Upper lobe of right lung (tissue), 1 donor: Measurements from ENCODE around the gene PTPRN2. TPM values are rescaled to one million over a fixed set of nuclear protein-coding genes. Genes with fewer than 3 reads are reported as not detected.

ENCODE experiments used
- ATAC-seq: fragments of 200-7000 bp; cut with Tn5 transposase; one replicate; pipeline ENCODE4 v1.9.1; 2020; ENCODE audit warnings: mild to moderate bottlenecking, moderate library complexity
- DNase-seq: peaks from one replicate; pipeline ENCODE4 v3.0.0-alpha.2; 2020
- H3K27ac ChIP-seq: fragments of 200-600 bp; one replicate; pipeline ENCODE4 v1.8.0; 2022
- H3K27me3 ChIP-seq: fragments of 200-600 bp; one replicate; pipeline ENCODE4 v1.8.0; 2022; ENCODE audit warnings: mild to moderate bottlenecking
- H3K36me3 ChIP-seq: fragments of 200-600 bp; one replicate; pipeline ENCODE4 v1.8.0; 2022
- H3K4me1 ChIP-seq: fragments of 200-600 bp; one replicate; pipeline ENCODE4 v1.8.0; 2022
- H3K4me3 ChIP-seq: fragments of 200-600 bp; one replicate; pipeline ENCODE4 v1.8.0; 2022; ENCODE audit warnings: mild to moderate bottlenecking
- H3K9me3 ChIP-seq: fragments of 200-600 bp; one replicate; pipeline ENCODE4 v1.8.0; 2022
- CTCF ChIP-seq: fragments of 200-600 bp; IDR thresholded peaks from one replicate; pipeline ENCODE4 v1.8.0; 2022; ENCODE audit warnings: antibody characterized with exemption
- intact Hi-C: fragments of 100-400 bp; cut with DNase I; formaldehyde crosslinking; loops from one replicate; pipeline ENCODE4 v1.11.0; 2022
- total RNA-seq: library from RNA; stranded (reverse); fragmentation: NEBNext Ultra II Directional; extraction: Animal tissue kit (Norgen Biotek cat#: 25700); gene quantifications from one replicate; pipeline ENCODE4 v1.2.1, GENCODE V29; 2021
- donor health status: DM: no; HTN: yes; CAD: no; lungs with severe emphysema.

Gene PTPRN2
- total RNA-seq, 1 donor from 2014 or later = 4.9 TPM

DNA sequence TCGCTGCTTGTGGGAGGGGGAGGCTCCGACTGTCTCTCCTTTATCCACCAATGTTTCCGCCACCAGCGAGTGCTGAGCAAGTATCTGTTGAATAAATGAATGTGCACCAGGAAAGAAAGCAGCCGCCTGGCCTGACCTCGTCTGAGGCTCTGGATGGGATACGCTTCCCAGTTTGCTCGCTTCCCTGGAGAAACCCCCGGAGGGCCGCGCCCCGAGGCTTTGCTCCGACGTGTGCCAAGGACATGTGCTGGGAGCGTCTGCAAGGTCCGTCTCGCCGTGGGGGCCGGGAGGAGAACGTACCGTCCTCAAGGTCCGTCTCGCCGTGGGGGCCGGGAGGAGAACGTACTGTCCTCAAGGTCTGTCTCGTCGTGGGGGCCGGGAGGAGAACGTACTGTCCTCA, 714.4 kb downstream of the PTPRN2 start:
- peaks cover 13% of the 10 kb centered on the region for H3K27me3 ChIP-seq
- no peak overlapping the region for H3K27ac ChIP-seq
- no peaks in the 10 kb centered on the region for H3K9me3 ChIP-seq
- H3K36me3 ChIP-seq = no peaks in the 10 kb centered on the region
- intact Hi-C loops = no loop called here
- no peak overlapping the region for H3K4me3 ChIP-seq
- no peaks in the 10 kb centered on the region for H3K4me1 ChIP-seq
- DNase-seq (peak; percentile 46), ATAC-seq (no peak)
- TF ChIP-seq CTCF = no peak

DNA sequence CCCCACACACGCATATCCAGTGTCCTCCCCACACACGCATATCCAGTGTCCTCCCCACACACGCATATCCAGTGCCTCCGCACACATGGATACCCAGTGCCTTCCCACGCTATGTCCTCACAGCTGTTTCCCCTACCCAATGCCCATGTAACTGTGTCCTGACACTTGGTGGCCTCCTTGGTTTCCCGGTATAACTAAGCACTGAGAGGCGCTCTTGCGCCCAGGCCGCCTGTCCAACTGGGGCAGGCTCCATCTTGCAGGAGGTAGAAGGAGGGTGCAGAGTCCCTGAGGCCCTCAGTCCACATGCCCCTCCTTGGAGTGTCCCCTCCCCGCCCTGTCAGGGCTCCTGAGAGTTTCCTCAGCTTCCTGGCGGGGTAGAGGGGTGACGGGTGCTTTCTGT, 715.2 kb downstream of the PTPRN2 start:
- no peak for ATAC-seq
- intact Hi-C loops = no loop called here
- H3K27ac ChIP-seq = no peak overlapping the region
- no peaks in the 10 kb centered on the region for H3K9me3 ChIP-seq
- DNase-seq = peak; percentile 36
- no peaks in the 10 kb centered on the region for H3K4me1 ChIP-seq
- TF ChIP-seq CTCF = no peak
- H3K27me3 ChIP-seq = peaks cover 13% of the 10 kb centered on the region
- H3K4me3 ChIP-seq = no peak overlapping the region
- no peaks in the 10 kb centered on the region for H3K36me3 ChIP-seq

GRCh38 chr7:157871681-157872080, 715.9 kb downstream of the PTPRN2 start:
- TF ChIP-seq CTCF = no peak
- no peaks in the 10 kb centered on the region for H3K4me1 ChIP-seq
- H3K27ac ChIP-seq = no peak overlapping the region
- ATAC-seq (no peak), DNase-seq (no peak)
- H3K4me3 ChIP-seq = no peak overlapping the region
- peaks cover 13% of the 10 kb centered on the region for H3K27me3 ChIP-seq
- no peaks in the 10 kb centered on the region for H3K36me3 ChIP-seq
- no peaks in the 10 kb centered on the region for H3K9me3 ChIP-seq
- intact Hi-C loops = no loop called here

GRCh38 chr7:157870644-157871290, 716.9 kb downstream of the PTPRN2 start:
- Histone ChIP-seq H3K4me3 (no peak overlapping the region), H3K36me3 (no peaks in the 10 kb centered on the region), H3K9me3 (no peaks in the 10 kb centered on the region), H3K4me1 (no peaks in the 10 kb centered on the region), H3K27ac (no peak overlapping the region), H3K27me3 (peaks cover 13% of the 10 kb centered on the region)
- DNase-seq = no peak
- no peak for ATAC-seq
- TF ChIP-seq CTCF = no peak
- intact Hi-C loops = no loop called here

GRCh38 chr7:157869793-157870192, 717.8 kb downstream of the PTPRN2 start:
- ATAC-seq = no peak
- H3K4me1 ChIP-seq = no peaks in the 10 kb centered on the region
- H3K9me3 ChIP-seq = no peaks in the 10 kb centered on the region
- H3K27ac ChIP-seq = no peak overlapping the region
- intact Hi-C loops = no loop called here
- H3K27me3 ChIP-seq = peaks cover 8% of the 10 kb centered on the region
- DNase-seq = no peak
- TF ChIP-seq CTCF = no peak
- no peak overlapping the region for H3K4me3 ChIP-seq
- H3K36me3 ChIP-seq = no peaks in the 10 kb centered on the region
